GM21381 (cell line): ENCODE results near the gene ZFYVE16.
A peak's percentile ranks its signal among the peaks of the same experiment; 100 is the strongest.
"Not testable (repeated sequence)": the region's sequence is repeated elsewhere in the genome, so short reads cannot be mapped to it uniquely, and the experiment has no call there.

Experiments
- ATAC-seq: cut with Tn5 transposase; IDR thresholded peaks from one replicate; pipeline ENCODE4 v1.9.1; 2021; ENCODE audit warnings: mild to moderate bottlenecking, moderate library complexity; ENCODE audit not compliant: unreplicated experiment

The ZFYVE16 gene

GRCh38 chr5:80487444-80487828, 79.6 kb downstream of the ZFYVE16 start:
- no peak for ATAC-seq

GRCh38 chr5:80487829-80488721, 80.2 kb downstream of the ZFYVE16 start, which contains the start of gene FAM151B:
Gene FAM151B (plus strand): TSS chr5:80488100. CDS start chr5:80488124, 24 bp downstream.
- ATAC-seq, result peak; percentile 91

DNA sequence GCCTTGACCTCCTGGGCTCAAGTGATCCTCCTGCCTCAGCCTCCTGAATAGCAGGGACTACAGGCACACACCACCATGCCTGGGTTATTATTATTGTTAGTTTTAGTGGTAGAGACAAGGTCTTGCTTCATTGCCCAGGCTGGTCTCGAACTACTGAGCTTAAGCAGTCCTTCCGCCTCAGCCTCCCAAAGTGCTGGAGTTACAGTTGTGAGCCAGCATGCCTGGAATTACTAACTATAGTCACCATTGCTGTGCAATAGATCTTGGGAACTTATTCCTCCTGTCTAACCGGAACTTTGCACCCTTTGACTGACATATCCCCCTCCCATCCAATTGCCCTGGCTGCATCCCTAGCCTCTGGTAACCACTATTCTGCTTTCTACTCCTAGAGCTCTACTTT, 83.4 kb downstream of the ZFYVE16 start:
- ATAC-seq, result no peak

GRCh38 chr5:80492741-80493140, 84.9 kb downstream of the ZFYVE16 start:
- no peak for ATAC-seq

- not testable (repeated sequence) for ATAC-seq
These were observed 85.6 kb downstream of the ZFYVE16 start for GRCh38 chr5:80493443-80493842.

DNA sequence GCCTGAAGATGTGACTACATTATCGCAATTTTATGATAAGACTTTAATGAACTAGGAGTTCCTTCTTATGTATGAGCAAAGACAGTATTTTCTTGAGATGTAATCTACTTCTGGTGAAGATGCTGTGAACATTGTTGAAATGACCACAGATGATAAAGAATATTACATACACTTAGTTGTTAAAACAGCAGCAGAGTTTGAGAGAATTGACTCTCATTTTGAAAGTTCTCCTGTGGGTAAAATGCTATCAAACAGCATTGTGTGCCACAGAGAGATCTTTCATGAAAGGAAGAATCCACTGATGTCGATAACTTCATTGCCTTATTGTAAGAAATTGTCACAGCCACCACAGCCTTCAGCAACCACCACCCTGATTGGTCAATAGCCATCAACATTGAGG, 88.0 kb downstream of the ZFYVE16 start:
- no peak for ATAC-seq

DNA sequence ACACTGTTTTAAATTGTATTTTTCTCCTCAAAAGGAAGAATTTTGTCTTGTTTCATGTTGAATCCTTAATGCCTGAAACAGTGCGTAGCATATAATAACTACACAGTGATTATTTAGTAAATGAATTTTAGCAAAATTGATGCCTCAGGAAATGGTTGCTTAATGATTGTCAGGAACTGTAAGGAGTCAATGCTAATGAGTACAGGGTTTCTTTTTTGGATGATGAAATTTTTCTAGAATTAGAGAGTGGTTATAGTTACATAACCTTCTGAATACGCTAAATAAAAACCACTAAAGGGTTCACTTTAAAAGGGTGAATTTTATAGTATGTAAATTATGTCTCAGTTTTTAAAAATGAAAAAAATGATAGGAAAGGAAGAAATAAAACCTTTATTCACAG, 94.9 kb downstream of the ZFYVE16 start:
- ATAC-seq, result no peak

DNA sequence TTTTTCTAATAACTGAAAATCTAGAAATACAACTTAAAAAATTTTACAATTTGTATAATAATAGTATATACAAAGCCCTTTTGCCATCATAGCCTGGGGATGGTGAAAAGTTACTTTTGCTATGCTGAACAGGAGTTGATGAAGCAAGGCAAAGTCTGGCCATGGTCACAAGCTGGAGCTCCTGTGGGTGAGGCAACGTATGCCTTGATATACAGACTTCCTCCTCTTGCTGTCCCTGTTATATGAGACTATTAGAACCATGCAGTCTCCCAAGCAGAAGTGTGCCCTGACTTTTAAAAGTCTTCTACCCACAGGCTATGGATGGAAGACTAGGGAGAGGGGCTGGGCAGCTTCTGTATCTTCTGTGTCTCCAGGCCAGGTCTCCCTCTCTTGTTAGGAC, 95.8 kb downstream of the ZFYVE16 start:
- no peak for ATAC-seq

DNA sequence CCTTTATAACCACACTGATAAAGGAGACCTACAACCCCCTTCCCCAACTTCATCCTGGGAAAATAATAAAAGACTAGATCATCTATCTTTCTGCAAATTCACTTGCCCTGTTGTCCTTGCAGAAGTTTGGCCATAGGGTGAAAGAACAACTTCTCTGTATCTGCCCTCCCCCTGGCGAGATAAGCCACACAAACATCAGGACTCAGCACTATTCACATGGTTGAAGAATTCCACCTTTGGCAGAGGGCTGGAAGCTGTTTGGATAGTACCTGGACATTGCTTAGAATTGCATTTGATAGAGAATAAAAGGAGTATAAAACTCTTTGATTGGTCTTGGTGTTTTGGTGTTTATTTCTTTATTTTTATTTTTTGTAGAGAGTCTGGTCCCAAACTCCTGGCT, 97.0 kb downstream of the ZFYVE16 start:
- ATAC-seq, result no peak

DNA sequence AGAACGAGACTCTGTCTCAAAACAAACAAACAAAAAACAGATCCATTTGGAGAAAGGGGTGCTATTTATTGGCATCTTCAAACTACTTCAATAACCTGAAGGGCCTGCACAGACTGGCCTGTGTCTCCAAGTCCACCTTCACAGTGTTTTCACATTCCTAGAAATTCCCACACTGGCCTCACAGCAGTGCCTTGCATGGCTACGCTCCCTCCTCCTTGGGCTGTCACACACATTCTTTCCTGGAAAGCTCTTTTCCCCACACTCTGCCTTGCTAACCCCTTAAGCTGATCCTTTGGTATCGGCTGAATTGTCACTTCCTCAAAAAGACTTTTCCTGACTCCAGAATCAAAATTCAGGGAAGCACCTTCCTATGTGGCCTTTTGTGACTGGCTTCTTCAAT, 99.8 kb downstream of the ZFYVE16 start:
- no peak for ATAC-seq

DNA sequence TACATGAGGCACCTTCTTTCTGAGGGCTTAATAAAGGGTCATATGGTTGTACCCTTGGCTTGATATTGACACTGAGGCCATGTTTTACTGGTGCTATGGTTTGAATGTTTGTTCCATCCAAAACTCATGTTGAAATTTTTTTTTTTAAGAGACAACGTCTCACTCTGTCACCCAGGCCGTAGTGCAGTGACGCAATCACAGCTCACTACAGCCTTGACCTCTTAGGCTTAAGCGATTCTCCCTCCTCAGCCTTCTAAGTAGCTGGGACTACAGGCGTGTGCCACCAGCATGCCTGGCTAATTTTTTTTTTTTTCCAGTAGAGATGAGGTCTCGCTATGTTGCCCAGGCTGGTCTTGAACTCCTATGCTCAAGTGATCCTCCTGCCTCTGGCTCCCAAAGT, 101.0 kb downstream of the ZFYVE16 start:
- no peak for ATAC-seq

- no peak for ATAC-seq
These were observed 101.5 kb downstream of the ZFYVE16 start for GRCh38 chr5:80509362-80509761.

DNA sequence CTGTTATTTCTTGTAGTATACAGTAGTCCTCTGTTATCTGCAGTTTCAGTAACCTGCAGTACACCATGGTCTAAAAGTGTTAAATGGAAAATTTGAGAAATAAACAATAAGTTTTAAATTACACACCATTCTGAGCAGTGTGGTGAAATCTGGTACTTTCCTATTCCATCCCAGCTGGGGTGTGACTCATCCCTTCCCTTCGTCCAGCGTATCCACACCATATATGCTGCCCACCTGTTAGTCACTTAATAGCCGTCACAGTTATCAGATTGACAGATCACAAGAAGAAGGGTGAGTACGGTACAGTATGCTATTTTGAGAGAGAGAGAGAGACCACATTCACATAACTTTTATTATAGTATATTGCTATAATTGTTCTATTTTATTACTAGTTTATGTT, 109.0 kb downstream of the ZFYVE16 start:
- no peak for ATAC-seq
